Activated T-helper 17 cell treated with anti-CD3 and anti-CD28 coated beads, Interleukin-2, amount 50 U/mL, for 72 hours (primary cell): ENCODE data around the gene DVL3. TPM values are rescaled to one million over a fixed set of nuclear protein-coding genes. Genes with fewer than 3 reads are reported as not detected.

ENCODE experiments used
- ATAC-seq: fragments of 150-1000 bp; cut with Tn5 transposase; replicated peaks from 2 replicates; pipeline ENCODE4 v1.10.0; 2021; ENCODE audit warnings: mild to moderate bottlenecking, moderate library complexity
- H3K27ac Mint-ChIP-seq: one replicate; pipeline ENCODE4 v1.8.0; 2022; ENCODE audit warnings: mixed read lengths
- H3K27me3 Mint-ChIP-seq: one replicate; pipeline ENCODE4 v1.8.0; 2022; ENCODE audit warnings: mixed read lengths
- H3K36me3 Mint-ChIP-seq: one replicate; pipeline ENCODE4 v1.8.0; 2022; ENCODE audit warnings: low read depth, mild to moderate bottlenecking, mixed read lengths
- H3K4me1 Mint-ChIP-seq: one replicate; pipeline ENCODE4 v1.8.0; 2022; ENCODE audit warnings: mixed read lengths
- H3K4me3 Mint-ChIP-seq: one replicate; pipeline ENCODE4 v1.8.0; 2022; ENCODE audit warnings: mild to moderate bottlenecking, mixed read lengths
- H3K9me3 Mint-ChIP-seq: one replicate; pipeline ENCODE4 v1.8.0; 2022; ENCODE audit warnings: mixed read lengths
- total RNA-seq, 2 donors: library from RNA; stranded (reverse); gene quantifications; one replicate each; pipeline ENCODE4 v1.2.3, GENCODE V29; 2022

DVL3 gene
- total RNA-seq, 2 donors from 2014 or later: 40.3 to 42.5 TPM

DNA sequence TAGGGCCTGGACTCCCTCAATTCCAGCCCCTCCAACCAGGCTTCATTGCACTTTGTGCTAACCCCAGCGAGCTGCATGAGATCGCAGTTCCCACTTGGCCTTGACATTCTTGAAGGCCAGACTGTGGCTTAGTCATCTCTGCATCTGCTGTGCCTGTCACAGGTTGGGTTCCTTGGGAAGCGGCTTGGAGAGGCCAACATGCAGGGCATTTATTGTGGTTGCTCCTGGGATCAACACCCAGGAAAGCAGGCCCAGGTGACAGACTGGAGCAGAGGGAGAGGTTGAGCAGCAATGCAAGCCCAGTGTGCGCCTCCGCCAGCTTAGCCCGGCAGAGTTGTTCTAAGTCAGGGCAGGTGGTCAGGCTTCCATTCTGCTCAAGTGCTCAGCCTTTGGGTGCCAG, 41.4 kb downstream of the DVL3 start:
- H3K4me1 Mint-ChIP-seq: no peaks in the 10 kb centered on the region
- ATAC-seq: no peak
- peaks cover 43% of the 10 kb centered on the region for H3K36me3 Mint-ChIP-seq
- no peak overlapping the region for H3K27ac Mint-ChIP-seq
- no peak overlapping the region for H3K4me3 Mint-ChIP-seq
- no peaks in the 10 kb centered on the region for H3K27me3 Mint-ChIP-seq
- H3K9me3 Mint-ChIP-seq: no peaks in the 10 kb centered on the region

- no peaks in the 10 kb centered on the region for H3K27me3 Mint-ChIP-seq
- no peaks in the 10 kb centered on the region for H3K9me3 Mint-ChIP-seq
- H3K4me1 Mint-ChIP-seq: no peaks in the 10 kb centered on the region
- no peak for ATAC-seq
- no peak overlapping the region for H3K27ac Mint-ChIP-seq
- H3K4me3 Mint-ChIP-seq: no peak overlapping the region
- H3K36me3 Mint-ChIP-seq: peaks cover 23% of the 10 kb centered on the region
Measured at GRCh38 chr3:184198509-184198908, 43.3 kb downstream of the DVL3 start.

GRCh38 chr3:184200825-184201224, 45.6 kb downstream of the DVL3 start:
- Mint-ChIP-seq H3K27me3 (peaks cover 4% of the 10 kb centered on the region), H3K4me3 (no peak overlapping the region), H3K4me1 (no peaks in the 10 kb centered on the region), H3K9me3 (no peaks in the 10 kb centered on the region), H3K36me3 (no peaks in the 10 kb centered on the region), H3K27ac (no peak overlapping the region)
- ATAC-seq: no peak

DNA sequence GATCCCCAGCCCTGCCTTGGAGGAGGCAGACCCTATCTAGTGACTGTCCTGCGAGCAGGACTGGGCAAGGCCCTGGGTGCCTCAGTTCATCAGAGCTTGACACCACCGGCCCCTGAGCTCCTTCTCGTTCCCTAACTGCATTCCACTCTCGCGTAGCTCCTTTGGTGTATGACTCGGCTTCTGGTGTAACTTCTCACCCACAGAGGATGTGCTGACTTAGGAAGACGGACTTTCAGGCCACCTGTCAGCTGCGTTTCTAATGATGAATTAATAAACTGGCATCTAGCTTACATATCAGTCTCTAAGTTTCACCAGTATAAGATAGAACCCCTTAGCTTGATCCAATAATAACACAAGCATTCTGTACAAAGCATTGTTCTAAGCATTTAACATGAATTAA, 48.3 kb downstream of the DVL3 start:
- Mint-ChIP-seq H3K4me1 (no peaks in the 10 kb centered on the region), H3K27me3 (peaks cover 14% of the 10 kb centered on the region), H3K36me3 (no peaks in the 10 kb centered on the region), H3K4me3 (no peak overlapping the region), H3K9me3 (no peaks in the 10 kb centered on the region), H3K27ac (no peak overlapping the region)
- no peak for ATAC-seq

GRCh38 chr3:184209146-184209923, 54.2 kb downstream of the DVL3 start:
- H3K27ac Mint-ChIP-seq: no peak overlapping the region
- H3K9me3 Mint-ChIP-seq: no peaks in the 10 kb centered on the region
- no peaks in the 10 kb centered on the region for H3K4me1 Mint-ChIP-seq
- ATAC-seq: no peak
- no peak overlapping the region for H3K4me3 Mint-ChIP-seq
- no peaks in the 10 kb centered on the region for H3K36me3 Mint-ChIP-seq
- peaks cover 17% of the 10 kb centered on the region for H3K27me3 Mint-ChIP-seq

DNA sequence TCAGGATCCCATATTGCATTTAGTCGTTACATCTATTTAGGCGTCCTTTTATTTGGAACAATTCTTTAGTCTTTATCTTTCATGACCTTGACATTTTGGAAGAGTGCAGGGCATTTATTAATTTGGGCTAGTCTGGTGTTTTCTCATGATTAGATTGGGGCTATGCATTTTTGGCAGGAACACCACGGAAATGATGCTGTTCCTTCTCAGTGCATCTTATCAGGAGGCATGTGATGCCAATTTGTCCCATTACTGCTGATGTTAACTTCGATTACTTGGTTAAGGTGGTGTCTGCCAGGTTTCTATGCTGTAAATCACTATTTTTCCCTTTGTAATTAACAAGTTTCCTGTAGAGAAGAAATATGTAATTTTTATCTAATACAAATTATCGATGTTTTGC, 56.1 kb downstream of the DVL3 start:
- no peaks in the 10 kb centered on the region for H3K4me1 Mint-ChIP-seq
- no peak for ATAC-seq
- H3K27me3 Mint-ChIP-seq: peaks cover 15% of the 10 kb centered on the region
- no peaks in the 10 kb centered on the region for H3K36me3 Mint-ChIP-seq
- no peak overlapping the region for H3K27ac Mint-ChIP-seq
- H3K9me3 Mint-ChIP-seq: no peaks in the 10 kb centered on the region
- H3K4me3 Mint-ChIP-seq: no peak overlapping the region

DNA sequence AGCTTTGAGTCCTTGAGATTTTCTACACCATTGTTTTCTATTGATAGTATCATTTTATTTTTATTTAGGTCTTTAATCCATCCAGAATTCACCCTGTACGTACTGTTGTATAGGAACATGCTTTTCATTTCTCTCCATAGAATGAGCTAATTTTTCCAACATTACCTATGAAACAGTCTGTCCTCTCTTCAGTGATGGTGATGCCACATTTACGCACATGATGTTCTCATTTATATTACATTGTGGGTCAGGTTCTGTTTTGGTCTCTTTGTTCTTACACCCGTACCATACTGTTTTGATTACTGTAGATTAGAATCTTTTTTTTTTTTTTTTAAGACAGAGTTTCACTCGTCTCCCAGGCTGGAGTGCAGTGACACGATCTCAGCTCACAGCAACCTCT, 56.5 kb downstream of the DVL3 start:
- peaks cover 12% of the 10 kb centered on the region for H3K27me3 Mint-ChIP-seq
- H3K27ac Mint-ChIP-seq: no peak overlapping the region
- H3K36me3 Mint-ChIP-seq: no peaks in the 10 kb centered on the region
- no peak for ATAC-seq
- H3K9me3 Mint-ChIP-seq: no peaks in the 10 kb centered on the region
- H3K4me1 Mint-ChIP-seq: no peaks in the 10 kb centered on the region
- no peak overlapping the region for H3K4me3 Mint-ChIP-seq

DNA sequence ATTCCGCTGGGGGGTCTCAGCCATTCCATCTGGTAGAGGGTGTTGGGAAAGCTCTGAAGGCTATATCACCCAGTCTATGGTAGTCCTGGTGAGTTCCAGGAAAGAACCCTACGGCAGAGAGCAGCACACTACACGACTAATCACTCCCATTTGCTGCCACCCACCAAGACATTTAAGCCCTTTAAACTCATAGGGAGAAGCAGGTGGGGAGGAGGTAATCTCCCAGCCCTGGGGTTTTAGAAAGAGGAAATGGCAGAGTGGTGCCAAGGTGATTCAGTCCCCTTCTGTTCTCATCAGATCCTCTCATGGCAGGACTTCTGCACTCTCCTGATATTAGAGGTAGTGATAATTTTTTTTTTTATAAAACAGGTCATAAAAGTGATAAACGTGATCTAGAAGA, 63.6 kb downstream of the DVL3 start:
- ATAC-seq: no peak
- Mint-ChIP-seq H3K27ac (no peak overlapping the region), H3K36me3 (no peaks in the 10 kb centered on the region), H3K4me3 (no peak overlapping the region), H3K4me1 (no peaks in the 10 kb centered on the region), H3K27me3 (peaks cover 18% of the 10 kb centered on the region), H3K9me3 (no peaks in the 10 kb centered on the region)

GRCh38 chr3:184222521-184222920, 67.3 kb downstream of the DVL3 start:
- no peaks in the 10 kb centered on the region for H3K9me3 Mint-ChIP-seq
- no peak for ATAC-seq
- no peaks in the 10 kb centered on the region for H3K36me3 Mint-ChIP-seq
- H3K4me3 Mint-ChIP-seq: no peak overlapping the region
- peaks cover 31% of the 10 kb centered on the region for H3K27me3 Mint-ChIP-seq
- H3K27ac Mint-ChIP-seq: no peak overlapping the region
- H3K4me1 Mint-ChIP-seq: no peaks in the 10 kb centered on the region

Other genes with a start within 250 kb of the DVL3 start
- gene ABCC5, start 137.5 kb upstream of the DVL3 start, total RNA-seq: 10 to 100 TPM in 1 of 2 donors, 1 to 10 TPM in 1; 9.1 to 14.8 TPM
- gene HTR3D, start 123.6 kb upstream of the DVL3 start, total RNA-seq: not detected
- gene HTR3C, start 102.3 kb upstream of the DVL3 start, total RNA-seq: not detected
- not detected for gene HTR3E, start 58.3 kb upstream of the DVL3 start, total RNA-seq
- gene EIF2B5, start 20.0 kb upstream of the DVL3 start, total RNA-seq: 10 to 100 TPM; 48.7 to 64.6 TPM
- gene AP2M1, start 19.5 kb downstream of the DVL3 start, total RNA-seq: 100 to 1,000 TPM; 206 to 244 TPM
- gene ABCF3, start 30.8 kb downstream of the DVL3 start, total RNA-seq: 10 to 100 TPM; 75.5 to 93.5 TPM
- not detected for gene VWA5B2, start 74.2 kb downstream of the DVL3 start, total RNA-seq
- gene ALG3, start 93.6 kb downstream of the DVL3 start, total RNA-seq: 10 to 100 TPM; 33.4 to 49.9 TPM
- 10 to 100 TPM in 1 of 2 donors, 1 to 10 TPM in 1; 8.0 to 13.6 TPM for gene EEF1AKMT4, start 94.3 kb downstream of the DVL3 start, total RNA-seq
- 1 to 10 TPM in 1 of 2 donors, under 1 TPM in 1; 0.64 to 1.2 TPM for gene CAMK2N2, start 106.2 kb downstream of the DVL3 start, total RNA-seq
- not detected for gene ECE2, start 120.6 kb downstream of the DVL3 start, total RNA-seq
- gene PSMD2, start 143.9 kb downstream of the DVL3 start, total RNA-seq: 100 to 1,000 TPM; 143 to 311 TPM
- 100 to 1,000 TPM; 242 to 551 TPM for gene EIF4G1, start 159.2 kb downstream of the DVL3 start, total RNA-seq
- 1 to 10 TPM; 2.5 to 6.7 TPM for gene FAM131A, start 182.2 kb downstream of the DVL3 start, total RNA-seq
- 10 to 100 TPM in 1 of 2 donors, 1 to 10 TPM in 1; 9.5 to 13.7 TPM for gene CLCN2, start 206.2 kb downstream of the DVL3 start, total RNA-seq
- gene POLR2H, start 206.3 kb downstream of the DVL3 start, total RNA-seq: 100 to 1,000 TPM; 156 to 183 TPM
- not detected for gene THPO, start 222.8 kb downstream of the DVL3 start, total RNA-seq
- gene CHRD, start 224.7 kb downstream of the DVL3 start, total RNA-seq: under 1 TPM; 0.05 to 0.39 TPM